K562 (cell line): ENCODE data around the gene DKC1. TPM values are rescaled to one million over a fixed set of nuclear protein-coding genes. Genes with fewer than 3 reads are reported as not detected.

Experiments used
- ATAC-seq: fragments of 200-7000 bp; cut with Tn5 transposase; 3 replicates; pipeline ENCODE4 v1.9.1; 2020; ENCODE audit warnings: moderate library complexity
- BruUV-seq: library from RNA; stranded (reverse); fragments of 400-500 nt; replicated peaks from 2 replicates; lab custom pipeline; 2021; lab: Mats Ljungman, UMichigan
- CTCF ChIA-PET: fragments of 300-600 bp; formaldehyde crosslinking; extraction: SDS; loops from one replicate; lab custom pipeline; 2021; ENCODE audit warnings: low intra/inter-chr PET ratio; lab: Yijun Ruan, JAX
- POLR2A ChIA-PET: fragments of 300-600, 350-650 bp; sonication (Branson Sonifier 250); formaldehyde crosslinking; extraction: SDS; loops from one replicate; lab custom pipeline; 2021; ENCODE audit warnings: antibody characterized with exemption, inconsistent platforms; lab: Yijun Ruan, JAX
- DNase-seq, 4 experiments: peaks; one replicate each; pipeline versions ENCODE4 v3.0.0 to v3.0.0-alpha.2; 2011 to 2018; ENCODE audit warnings: low spot score in 3 of 4, mixed read lengths in 3 of 4; ENCODE audit errors: extremely low read depth in 1 of 4
- FAIRE-seq: peaks from 2 replicates; lab custom pipeline; 2011; peaks lifted over from hg19 to GRCh38; lab: Jason Lieb, UNC
- H2AFZ ChIP-seq: 2 replicates; pipeline ENCODE4 v1.6.0; 2011; ENCODE audit warnings: low read depth, low read length, control low read depth, inconsistent platforms
- H3K27ac ChIP-seq: fragments of 200-600 bp; 3 replicates; pipeline ENCODE4 v1.8.0; 2011; ENCODE audit warnings: low read depth, mild to moderate bottlenecking, control low read depth, inconsistent platforms, low read length, moderate library complexity, mixed read lengths; ENCODE audit errors: extremely low read depth
- H3K27me3 ChIP-seq, 2 experiments: fragments of 300-600 bp in 1 of 2; 2 replicates in 1 of 2; 3 replicates in 1 of 2; pipeline versions ENCODE4 v1.6.0 to v1.8.0; 2011; ENCODE audit warnings: inconsistent platforms in 2 of 2, low read length in 2 of 2, mild to moderate bottlenecking in 1 of 2, mixed read lengths in 1 of 2, moderate library complexity in 1 of 2; ENCODE audit not compliant: control insufficient read depth in 2 of 2, insufficient read depth in 2 of 2
- H3K36me3 ChIP-seq: fragments of 300-600 bp; 3 replicates; pipeline ENCODE4 v1.8.0; 2011; ENCODE audit warnings: mild to moderate bottlenecking, low read length, inconsistent platforms; ENCODE audit not compliant: control insufficient read depth, insufficient read depth
- H3K4me1 ChIP-seq, 2 experiments: fragments of 200-600 bp in 1 of 2; replicated peaks in 1 of 2; 2 replicates in 1 of 2; 3 replicates in 1 of 2; pipeline versions ENCODE4 v1.5.1 to v1.8.0; 2011; ENCODE audit warnings: inconsistent platforms in 2 of 2, low read length in 2 of 2, mild to moderate bottlenecking in 1 of 2, mixed read lengths in 1 of 2, moderate library complexity in 1 of 2; ENCODE audit not compliant: control insufficient read depth in 2 of 2, insufficient read depth in 2 of 2
- H3K4me2 ChIP-seq: 2 replicates; pipeline ENCODE4 v1.6.1; 2011; ENCODE audit warnings: low read length, control low read depth, inconsistent platforms, mixed read lengths; ENCODE audit not compliant: insufficient read depth
- H3K4me3 ChIP-seq: fragments of 200-600 bp; sonication (generic), shearing (Covaris generic); 2 replicates; pipeline ENCODE4 v1.5.1; 2016; ENCODE audit warnings: control low read depth, inconsistent platforms
- H3K79me2 ChIP-seq: fragments of 200-600 bp; 3 replicates; pipeline ENCODE4 v1.8.0; 2011; ENCODE audit warnings: low read length, inconsistent platforms; ENCODE audit not compliant: control insufficient read depth, insufficient read depth
- H3K9ac ChIP-seq, 2 experiments: 2 replicates each; pipeline versions ENCODE4 v1.6.0 to v1.6.1; 2011; ENCODE audit warnings: low read depth in 2 of 2, low read length in 2 of 2, control low read depth in 1 of 2, inconsistent platforms in 1 of 2, mild to moderate bottlenecking in 1 of 2, mixed read lengths in 1 of 2; ENCODE audit not compliant: insufficient read depth in 1 of 2
- H3K9me1 ChIP-seq: one replicate; pipeline ENCODE4 v1.6.0; 2011; ENCODE audit warnings: inconsistent platforms, mild to moderate bottlenecking, low read length, moderate library complexity; ENCODE audit not compliant: control insufficient read depth, insufficient read depth
- H3K9me3 ChIP-seq: replicated peaks from 2 replicates; pipeline ENCODE4 v1.5.1; 2011; ENCODE audit warnings: low read depth, low read length, inconsistent platforms; ENCODE audit not compliant: control insufficient read depth, insufficient read depth
- H4K20me1 ChIP-seq: replicated peaks from 2 replicates; pipeline ENCODE4 v1.6.1; 2011; ENCODE audit warnings: low read length, inconsistent platforms, mixed read lengths; ENCODE audit not compliant: control insufficient read depth, insufficient read depth
- ATF1 ChIP-seq, 2 experiments: fragments of 450-650 bp in 1 of 2; IDR thresholded peaks; 2 replicates each; pipeline ENCODE4 v1.6.1; 2016; ENCODE audit warnings: missing compliant biosample characterization in 1 of 2, missing genetic modification characterization in 1 of 2
- BCLAF1 ChIP-seq, 2 experiments: fragments of 450-650 bp in 1 of 2; IDR thresholded peaks; 2 replicates each; pipeline ENCODE4 v1.6.1; 2011 to 2017; ENCODE audit warnings: low read depth in 2 of 2, antibody characterized with exemption in 1 of 2, borderline replicate concordance in 1 of 2, low read length in 1 of 2, mild to moderate bottlenecking in 1 of 2, mixed read lengths in 1 of 2; ENCODE audit not compliant: control insufficient read depth in 1 of 2
- CCNT2 ChIP-seq: IDR thresholded peaks from 2 replicates; pipeline ENCODE4 v1.6.1; 2011; ENCODE audit warnings: borderline replicate concordance, low read depth, mild to moderate bottlenecking, moderate library complexity, mixed read lengths, low read length; ENCODE audit not compliant: insufficient read length; ENCODE audit errors: extremely low read depth
- CUX1 ChIP-seq: fragments of 200-800 bp; sonication (Bioruptor generic); IDR thresholded peaks from 2 replicates; pipeline ENCODE4 v1.6.1; 2016; ENCODE audit warnings: missing genetic modification characterization, missing compliant biosample characterization
- EWSR1 ChIP-seq: fragments of 450-650 bp; IDR thresholded peaks from 2 replicates; pipeline ENCODE4 v1.6.1; 2018; ENCODE audit warnings: borderline replicate concordance, mild to moderate bottlenecking, low read depth, moderate library complexity; ENCODE audit not compliant: partially characterized antibody
- KDM1A ChIP-seq, 2 experiments: fragments of 450-650 bp; IDR thresholded peaks; 2 replicates each; pipeline ENCODE4 v1.6.1; 2016; ENCODE audit warnings: mild to moderate bottlenecking in 2 of 2
- SRSF1 ChIP-seq: fragments of 200-400 bp; formaldehyde crosslinking; IDR thresholded peaks from 2 replicates; pipeline ENCODE4 v1.6.1; 2017; ENCODE audit warnings: mild to moderate bottlenecking, low read depth, low read length, moderate library complexity
- TRIM25 ChIP-seq: fragments of 450-650 bp; IDR thresholded peaks from 2 replicates; pipeline ENCODE4 v1.7.0; 2016; ENCODE audit warnings: borderline replicate concordance
- ZNF764 ChIP-seq: fragments of 250-450 bp; sonication (Bioruptor Pico); IDR thresholded peaks from 2 replicates; pipeline ENCODE4 v1.4.0; 2020; ENCODE audit warnings: low read depth, mild to moderate bottlenecking, moderate library complexity
- WGBS: fragments of 100-300 bp; shearing (Covaris generic); methylation state at CpG from one replicate; pipeline ENCODE4 v1.1.6; 2016; ENCODE audit warnings: low coverage, mixed read lengths; ENCODE audit not compliant: insufficient coverage; ENCODE audit errors: missing lambda C conversion rate; 5-methylcytosine and 5-hydroxymethylcytosine counted together
- in situ Hi-C: fragments of 300-500 bp; cut with MboI; formaldehyde crosslinking; loops from 4 replicates; pipeline ENCODE4 v1.15.0; 2018; ENCODE audit warnings: inconsistent platforms, mixed read lengths
- intact Hi-C: fragments of 100-400 bp; cut with micrococcal nuclease; formaldehyde crosslinking; loops from 2 replicates; pipeline ENCODE4 v1.14.2; 2022
- polyA plus RNA-seq, 8 experiments: library from polyadenylated mRNA; depleted of rRNA in 4 of 8; stranded (reverse) in 5 of 8; unstranded in 3 of 8; fragments of >200 nt; fragmentation: Nextera tagmentation in 2 of 8; fragmentation: Illumina TruSeq in 1 of 8; extraction: Ambion mirVana in 2 of 8; extraction: Trizol in 1 of 8; gene quantifications; 2 replicates each; pipeline versions ENCODE4 v1.2.1 to v1.2.3, GENCODE V29; 2011 to 2014; ENCODE audit warnings: inconsistent platforms in 1 of 8, missing spikeins in 1 of 8
- total RNA-seq, 7 experiments: library from RNA; depleted of rRNA in 6 of 7; stranded (reverse); fragments of >200 nt in 6 of 7; fragmentation: Illumina TruSeq in 2 of 7; extraction: Trizol in 2 of 7; gene quantifications; 2 replicates each; pipeline versions ENCODE4 v1.2.1 to v1.2.3, GENCODE V29; 2011 to 2021; ENCODE audit warnings: low replicate concordance in 1 of 7

The DKC1 gene
- total and polyA plus RNA-seq, 9 of the 15 experiments (the other 6 are each of a cell fraction or from before 2014, with no cell fraction given): 205 to 313 (median 219) TPM

GRCh38 chrX:154732421-154733065, 30.1 kb upstream of the DKC1 start:
- intact Hi-C loops: no loop called here
- H3K4me3 ChIP-seq: no peak overlapping the region
- no peak overlapping the region for H3K27ac ChIP-seq
- WGBS: 54% methylated on average over 5 of the region's 5 CpGs
- peaks cover 32% of the 10 kb centered on the region for H3K36me3 ChIP-seq
- no peak overlapping the region for H2AFZ ChIP-seq
- H3K79me2 ChIP-seq: peaks cover 83% of the 10 kb centered on the region
- H3K27me3 ChIP-seq: no peaks in the 10 kb centered on the region
- peaks cover 4 to 42% of the 10 kb centered on the region in 2 experiments; a peak in 4 of 5 replicates for H3K4me1 ChIP-seq
- in situ Hi-C loops: loop anchor here (25.0 kb wide), 1 partner anchor 145 kb away; the partner anchor contains the start of gene CTAG1A
- BruUV-seq: no TSS peak
- 0 out of 2 replicates have a peak, but pooled peaks cover 4% of the 10 kb centered on the region for H4K20me1 ChIP-seq
- H3K9me1 ChIP-seq: no peaks in the 10 kb centered on the region
- FAIRE-seq (no peak), DNase-seq (no peak), ATAC-seq (no peak; the same call in 2 of the 3 replicates)
- POLR2A ChIA-PET: interaction anchor here (0.7 to 1.1 kb wide), 3 partner anchors 13 to 926 kb away, joined by 3 read pairs; no protein-coding TSS in a partner anchor
- CTCF ChIA-PET: no interaction called here
- no peaks in the 10 kb centered on the region for H3K9me3 ChIP-seq
- no peak overlapping the region for H3K9ac ChIP-seq
- no peak overlapping the region for H3K4me2 ChIP-seq
- TF ChIP-seq EWSR1: no peak
- TF ChIP-seq CUX1: no peak
- TF ChIP-seq BCLAF1 (IDR thresholded peaks at IDR 0.05; ENCODE audit: borderline replicate concordance in 1 of 2, control insufficient read depth in 1 of 2, low read depth in 2 of 2, low read length in 1 of 2): no peak
- TF ChIP-seq KDM1A (IDR thresholded peaks at IDR 0.05): no peak
- TF ChIP-seq ATF1 (CRISPR knock-in tag; IDR thresholded peaks at IDR 0.05): no peak
- no peak for TF ChIP-seq ATF1 (tag; IDR thresholded peaks at IDR 0.05)
- no peak for TF ChIP-seq ZNF764 (CRISPR knock-in tag)
- TF ChIP-seq SRSF1: no peak
- no peak for TF ChIP-seq TRIM25
- no peak for TF ChIP-seq CCNT2
